RWPE2 (cell line): ENCODE results near the gene MYO3B.

ENCODE experiments used
- ATAC-seq: fragments of 200-7000 bp; cut with Tn5 transposase; 3 replicates; pipeline ENCODE4 v1.9.1; 2021; ENCODE audit warnings: low read depth
- DNase-seq: peaks from one replicate; pipeline ENCODE4 v3.0.0-alpha.2; 2020; ENCODE audit warnings: low spot score
- H3K27ac ChIP-seq: fragments of 450-650 bp; 2 replicates; pipeline ENCODE4 v1.5.1; 2017; ENCODE audit warnings: mild to moderate bottlenecking; ENCODE audit not compliant: poor library complexity, severe bottlenecking
- H3K27me3 ChIP-seq: fragments of 250-450 bp; sonication (Bioruptor Pico); 2 replicates; pipeline ENCODE4 v1.5.1; 2021; ENCODE audit warnings: mild to moderate bottlenecking, moderate library complexity; ENCODE audit not compliant: insufficient read depth, poor library complexity, severe bottlenecking
- H3K36me3 ChIP-seq: fragments of 250-450 bp; sonication (Bioruptor Pico); 2 replicates; pipeline ENCODE4 v1.5.1; 2020; ENCODE audit warnings: low read depth, mild to moderate bottlenecking, moderate library complexity
- H3K4me1 ChIP-seq: fragments of 250-450 bp; sonication (Bioruptor Pico); 2 replicates; pipeline ENCODE4 v1.5.1; 2021; ENCODE audit warnings: mild to moderate bottlenecking, moderate library complexity; ENCODE audit not compliant: insufficient read depth, poor library complexity, severe bottlenecking
- H3K4me3 ChIP-seq: fragments of 250-450 bp; sonication (Bioruptor Pico); 2 replicates; pipeline ENCODE4 v1.5.1; 2021; ENCODE audit warnings: mild to moderate bottlenecking, moderate library complexity; ENCODE audit not compliant: severe bottlenecking
- H3K9me3 ChIP-seq: fragments of 250-450 bp; sonication (Bioruptor Pico); 2 replicates; pipeline ENCODE4 v1.5.1; 2021; ENCODE audit warnings: mild to moderate bottlenecking, moderate library complexity; ENCODE audit not compliant: severe bottlenecking
- CTCF ChIP-seq: fragments of 450-650 bp; IDR thresholded peaks from one replicate; pipeline ENCODE4 v1.5.1; 2017; ENCODE audit warnings: mild to moderate bottlenecking, moderate library complexity; ENCODE audit not compliant: poor library complexity, severe bottlenecking

Gene MYO3B

DNA sequence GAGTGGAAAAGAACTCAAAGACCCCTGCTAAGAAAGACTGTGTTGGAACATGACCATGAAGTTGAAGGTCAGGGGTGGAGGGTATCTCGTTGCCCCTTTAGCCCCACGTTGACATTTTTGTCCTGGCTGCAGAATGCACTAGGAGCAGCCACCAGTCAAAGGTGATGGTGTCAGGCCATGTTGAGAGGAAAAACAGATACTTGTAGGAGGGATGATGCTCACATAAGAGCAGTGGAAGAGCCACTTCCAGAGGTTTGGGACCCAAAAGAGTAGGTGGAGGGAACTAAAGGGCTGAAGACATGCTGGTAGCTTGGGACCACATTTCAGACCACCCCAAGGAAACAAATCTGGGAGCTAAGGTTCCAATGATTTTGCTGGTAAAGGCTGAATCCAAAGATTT is 159.0 kb downstream of the MYO3B start:
- H3K27me3 ChIP-seq: no peaks in the 10 kb centered on the region
- H3K36me3 ChIP-seq: no peaks in the 10 kb centered on the region
- no peaks in the 10 kb centered on the region for H3K4me1 ChIP-seq
- H3K4me3 ChIP-seq: no peak overlapping the region
- ATAC-seq (no peak), DNase-seq (no peak)
- H3K9me3 ChIP-seq: no peaks in the 10 kb centered on the region
- no peak overlapping the region for H3K27ac ChIP-seq
- no peak for TF ChIP-seq CTCF

DNA sequence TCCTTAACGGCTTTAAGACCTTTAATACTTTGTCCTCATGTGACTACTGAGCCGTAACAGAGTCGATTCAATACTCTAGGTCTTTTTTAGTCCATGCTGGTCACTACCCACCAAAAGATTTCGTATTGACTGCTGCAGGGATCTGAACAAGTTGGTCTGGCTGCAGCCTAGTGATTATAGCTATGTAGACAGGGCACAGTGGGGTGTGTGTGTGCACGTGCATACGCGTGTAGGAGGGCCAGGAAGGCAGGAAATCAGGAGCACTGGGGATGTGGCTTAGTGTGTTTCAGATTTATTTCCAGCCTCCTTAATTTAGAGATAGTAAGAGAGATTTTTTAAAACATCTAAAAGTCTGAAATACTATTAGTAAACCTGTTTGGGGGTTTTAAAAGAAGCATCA is 161.4 kb downstream of the MYO3B start:
- no peaks in the 10 kb centered on the region for H3K27me3 ChIP-seq
- no peaks in the 10 kb centered on the region for H3K4me1 ChIP-seq
- H3K36me3 ChIP-seq: no peaks in the 10 kb centered on the region
- ATAC-seq (no peak), DNase-seq (no peak)
- H3K27ac ChIP-seq: no peak overlapping the region
- H3K4me3 ChIP-seq: no peak overlapping the region
- TF ChIP-seq CTCF: no peak
- H3K9me3 ChIP-seq: no peaks in the 10 kb centered on the region

DNA sequence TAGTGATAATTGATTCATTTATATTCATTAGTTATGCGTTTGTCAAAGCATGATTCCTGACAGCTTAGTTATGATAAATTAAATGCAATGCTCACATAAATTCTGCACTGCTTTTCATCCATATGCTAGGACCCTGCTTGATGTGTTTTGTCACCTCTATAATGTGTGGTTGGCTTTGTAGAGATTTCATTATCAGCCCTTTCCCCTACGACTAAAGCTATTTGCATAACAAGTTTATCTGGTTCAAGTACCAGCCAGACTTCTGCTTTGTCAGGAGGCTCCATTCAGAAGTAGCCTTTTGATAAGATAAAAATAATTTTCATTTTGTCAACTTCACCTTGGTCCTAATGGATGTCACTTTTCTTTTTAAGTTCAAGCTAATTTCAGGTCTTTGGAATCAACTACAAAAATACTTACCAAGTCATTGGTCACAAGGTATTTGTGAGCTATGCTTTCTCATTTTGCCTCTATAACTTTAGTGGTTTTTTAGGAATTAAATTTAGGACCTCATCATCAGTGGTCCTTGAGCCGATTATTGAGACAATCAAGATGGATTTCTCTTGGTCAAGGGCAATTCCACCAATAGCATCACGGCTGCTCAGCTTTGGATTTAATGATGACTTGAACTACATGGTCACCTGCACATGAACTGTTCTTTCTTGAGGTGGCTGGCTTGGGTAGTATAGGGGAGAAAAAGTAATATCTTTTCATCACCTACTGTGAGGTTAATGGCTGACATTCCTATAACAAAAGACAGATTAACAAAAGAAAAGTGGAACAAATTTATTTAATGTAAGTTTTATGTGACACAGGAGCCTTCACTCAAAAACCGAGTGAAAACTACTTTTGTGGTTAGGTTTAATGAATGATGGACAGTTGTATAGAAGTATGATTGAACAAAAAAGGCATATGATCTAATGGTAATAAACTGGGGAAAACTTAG is 162.1 kb downstream of the MYO3B start:
- H3K27me3 ChIP-seq: no peaks in the 10 kb centered on the region
- H3K4me3 ChIP-seq: no peak overlapping the region
- no peak for DNase-seq
- no peak for ATAC-seq
- H3K4me1 ChIP-seq: no peaks in the 10 kb centered on the region
- no peaks in the 10 kb centered on the region for H3K36me3 ChIP-seq
- H3K27ac ChIP-seq: no peak overlapping the region
- TF ChIP-seq CTCF: no peak
- no peaks in the 10 kb centered on the region for H3K9me3 ChIP-seq

DNA sequence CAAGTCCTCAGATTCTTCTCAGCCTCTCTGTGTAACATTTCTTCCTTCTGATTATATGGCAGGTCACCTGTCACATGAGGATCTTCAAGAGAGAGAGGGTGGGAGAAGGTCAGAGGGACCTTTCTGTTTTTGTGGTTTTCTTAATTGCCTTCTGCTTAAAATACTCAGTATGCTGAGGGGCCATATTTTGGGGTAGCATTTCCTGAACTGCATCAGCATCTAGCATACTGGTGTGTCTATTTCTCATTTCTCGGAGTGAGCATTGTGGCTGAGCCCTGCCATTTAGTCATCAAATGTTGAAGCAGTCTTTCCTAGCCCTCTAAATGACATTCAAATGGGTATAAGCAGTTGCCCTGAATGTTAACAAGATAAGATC is 162.7 kb downstream of the MYO3B start:
- no peaks in the 10 kb centered on the region for H3K36me3 ChIP-seq
- no peaks in the 10 kb centered on the region for H3K27me3 ChIP-seq
- ATAC-seq (no peak), DNase-seq (no peak)
- H3K4me1 ChIP-seq: no peaks in the 10 kb centered on the region
- no peak for TF ChIP-seq CTCF
- no peaks in the 10 kb centered on the region for H3K9me3 ChIP-seq
- H3K27ac ChIP-seq: no peak overlapping the region
- no peak overlapping the region for H3K4me3 ChIP-seq
